Stimulated activated naive CD8-positive, alpha-beta T cell treated with anti-CD3 and anti-CD28 coated beads, Interleukin-15, amount 100 ng/mL, for 72 hours (primary cell): Measurements from ENCODE around the gene BTNL3.
A peak's percentile ranks its signal among the peaks of the same experiment; 100 is the strongest.
"Not testable (repeated sequence)": the region's sequence is repeated elsewhere in the genome, so short reads cannot be mapped to it uniquely, and the experiment has no call there.

Source experiments
- ATAC-seq: fragments of 150-1000 bp; cut with Tn5 transposase; 2 replicates; pipeline ENCODE4 v1.10.0; 2021; ENCODE audit warnings: mild to moderate bottlenecking, moderate library complexity
- DNase-seq, 2 donors: peaks; one replicate each; pipeline ENCODE4 v3.0.0; 2021 to 2022
- H3K27ac Mint-ChIP-seq, 2 donors: one replicate each; pipeline ENCODE4 v1.8.0; 2022; ENCODE audit warnings: mild to moderate bottlenecking in 2 of 2, mixed read lengths in 2 of 2, moderate library complexity in 2 of 2
- H3K27me3 Mint-ChIP-seq: one replicate; pipeline ENCODE4 v1.8.0; 2022; ENCODE audit warnings: mixed read lengths
- H3K4me1 Mint-ChIP-seq: one replicate; pipeline ENCODE4 v1.8.0; 2022; ENCODE audit warnings: mild to moderate bottlenecking, mixed read lengths
- H3K4me3 Mint-ChIP-seq, 2 donors: one replicate each; pipeline ENCODE4 v1.8.0; 2022; ENCODE audit warnings: mild to moderate bottlenecking in 2 of 2, mixed read lengths in 2 of 2, moderate library complexity in 1 of 2
- H3K9me3 Mint-ChIP-seq, 2 donors: one replicate each; pipeline ENCODE4 v1.8.0; 2022; ENCODE audit warnings: mixed read lengths in 2 of 2

Gene BTNL3

DNA sequence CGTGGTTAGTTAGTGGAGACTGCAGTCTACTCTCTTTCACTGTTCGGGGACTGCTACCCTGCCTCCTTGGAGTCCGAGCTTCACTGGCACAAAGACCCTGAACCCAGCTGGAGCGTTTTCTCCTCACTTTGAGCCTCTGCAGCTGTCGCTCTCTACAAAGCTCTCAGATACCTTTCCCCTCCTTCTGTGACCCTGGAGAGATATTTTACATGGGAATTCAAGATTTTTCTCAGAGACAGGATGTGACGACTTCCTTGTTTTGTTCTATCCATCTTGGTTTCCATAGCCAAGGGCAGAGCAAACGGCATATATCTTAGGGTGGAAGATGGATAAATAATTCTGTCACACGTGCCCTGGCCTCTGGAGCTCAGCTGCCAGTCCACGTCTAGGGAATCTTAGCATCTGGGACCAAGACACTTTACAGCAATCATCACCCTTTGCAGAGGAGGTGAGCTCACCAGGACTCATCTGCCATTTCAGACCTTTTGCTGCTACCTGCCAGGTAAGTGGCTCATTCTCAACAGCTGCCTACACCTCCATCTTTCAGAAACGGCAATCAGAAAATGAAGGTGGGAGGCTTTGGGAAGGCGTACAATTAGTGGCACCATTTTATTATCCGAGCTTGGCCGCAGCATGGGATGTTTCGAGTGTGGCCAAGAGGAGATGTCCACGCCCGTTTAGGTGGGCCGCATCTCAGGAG, 51.4 kb downstream of the BTNL3 start, which contains the start of gene BTNL9:
BTNL9 (plus strand) TSS at position 336 of the 700 bp plus-strand sequence. CDS start 5,224 bp downstream, outside the sequence.
- Mint-ChIP-seq H3K27me3 (peaks cover 32% of the 10 kb centered on the region), H3K4me3 (no peak within 1 kb of the TSS), H3K27ac (peak within 1 kb of the TSS in 1 of 2 donors; percentile 21), H3K4me1 (no peaks in the 10 kb centered on the region), H3K9me3 (no peaks in the 10 kb centered on the region)
- DNase-seq (no peak), ATAC-seq (no peak)

DNA sequence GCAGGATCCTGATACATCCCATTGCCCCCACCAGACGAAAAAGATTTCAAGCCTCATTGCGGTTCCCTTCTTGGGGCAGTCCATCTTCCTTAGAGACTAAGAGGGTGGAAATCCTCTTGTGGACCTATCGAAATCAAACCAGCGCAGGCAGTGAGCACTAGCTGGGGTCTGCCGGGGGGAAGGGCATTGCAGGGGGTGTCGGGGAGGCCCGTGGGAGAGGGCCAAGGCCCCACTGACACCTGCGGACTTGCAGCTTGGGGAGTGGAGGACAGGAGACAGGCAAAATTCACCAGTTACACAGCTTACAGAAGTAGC, 51.9 kb downstream of the BTNL3 start:
- H3K27me3 Mint-ChIP-seq, result peaks cover 32% of the 10 kb centered on the region
- H3K9me3 Mint-ChIP-seq, result no peaks in the 10 kb centered on the region
- ATAC-seq (no peak), DNase-seq (no peak)
- H3K4me1 Mint-ChIP-seq, result no peaks in the 10 kb centered on the region
- no peak overlapping the region for H3K4me3 Mint-ChIP-seq
- no peak overlapping the region for H3K27ac Mint-ChIP-seq

DNA sequence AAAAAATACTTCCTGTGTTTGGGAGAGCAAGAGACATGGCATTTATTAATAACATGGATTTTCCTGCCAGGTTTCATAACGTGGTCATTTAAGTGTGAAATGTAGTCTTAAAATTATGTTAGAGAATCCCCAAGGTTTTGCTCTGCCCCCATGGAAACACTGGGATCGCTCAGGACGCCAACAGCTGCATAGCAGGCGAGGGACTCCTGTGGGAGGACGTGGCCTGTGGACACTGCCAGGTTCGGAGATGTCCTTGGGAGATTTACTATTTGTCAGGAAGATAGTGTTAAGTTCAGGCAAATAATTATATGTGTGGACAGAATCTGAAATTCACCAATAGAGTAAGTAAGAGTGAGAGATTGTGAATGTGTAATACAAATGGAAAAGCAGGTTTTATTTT, 52.4 kb downstream of the BTNL3 start:
- Mint-ChIP-seq H3K4me1 (no peaks in the 10 kb centered on the region), H3K4me3 (no peak overlapping the region), H3K9me3 (no peaks in the 10 kb centered on the region), H3K27ac (no peak overlapping the region), H3K27me3 (peaks cover 32% of the 10 kb centered on the region)
- ATAC-seq (no peak), DNase-seq (no peak)

DNA sequence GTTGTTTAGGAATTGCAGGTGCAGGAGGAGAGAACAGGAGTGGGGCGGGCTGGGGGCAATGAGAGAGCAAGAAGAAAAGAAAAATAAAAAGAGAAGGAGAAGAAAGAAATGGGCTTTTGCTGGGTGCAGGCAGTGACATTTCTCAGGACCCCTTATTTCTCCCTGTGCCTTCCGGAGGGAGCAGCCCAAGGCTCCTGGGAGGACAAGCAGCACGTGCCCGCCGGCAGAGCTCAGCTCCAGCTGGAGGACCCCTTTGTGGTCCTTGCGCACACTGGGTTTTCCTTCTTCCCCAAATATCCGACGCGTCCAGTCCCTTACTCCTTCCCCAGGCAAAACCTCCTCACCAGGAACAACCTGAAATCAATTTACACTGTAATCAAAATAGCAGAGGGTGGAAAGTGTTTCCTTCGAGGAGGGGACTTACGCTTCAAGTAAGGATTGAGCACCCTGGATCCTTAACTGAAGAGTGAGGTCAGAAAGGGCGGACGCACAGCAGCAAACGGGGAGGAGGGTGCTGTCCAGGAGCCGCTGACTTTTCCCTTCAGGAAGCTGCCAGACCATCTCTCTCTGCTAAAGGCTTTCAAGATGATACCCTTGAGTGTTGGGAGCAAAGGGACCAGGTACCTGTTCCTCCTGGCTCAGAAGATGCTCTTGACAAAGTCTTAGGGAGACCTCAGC, 53.5 kb downstream of the BTNL3 start:
- no peak overlapping the region for H3K4me3 Mint-ChIP-seq
- no peak overlapping the region for H3K27ac Mint-ChIP-seq
- H3K27me3 Mint-ChIP-seq, result peaks cover 32% of the 10 kb centered on the region
- H3K4me1 Mint-ChIP-seq, result no peaks in the 10 kb centered on the region
- no peak for DNase-seq
- H3K9me3 Mint-ChIP-seq, result no peaks in the 10 kb centered on the region
- ATAC-seq, result no peak

DNA sequence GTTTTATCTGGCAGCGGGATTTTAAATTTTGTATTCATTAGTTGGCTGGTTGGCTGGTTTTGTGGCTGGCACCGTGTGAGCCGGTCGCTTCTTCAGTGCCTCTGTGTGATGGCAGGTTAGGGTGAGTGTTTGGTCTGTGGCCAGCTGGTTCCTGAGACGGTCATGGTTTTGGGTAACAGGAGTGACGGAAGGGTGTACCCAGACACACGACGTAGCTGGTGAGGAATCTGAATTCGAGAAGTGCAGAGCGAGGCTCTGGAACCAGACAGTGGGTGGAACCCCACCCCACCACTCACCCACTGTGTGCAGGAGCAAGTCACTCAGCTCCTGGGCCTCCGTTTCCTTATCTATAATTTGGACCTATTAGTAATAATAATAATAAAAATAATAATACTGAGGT, 54.1 kb downstream of the BTNL3 start:
- DNase-seq (no peak), ATAC-seq (no peak)
- H3K27me3 Mint-ChIP-seq, result peaks cover 34% of the 10 kb centered on the region
- no peak overlapping the region for H3K27ac Mint-ChIP-seq
- H3K4me3 Mint-ChIP-seq, result no peak overlapping the region
- no peaks in the 10 kb centered on the region for H3K9me3 Mint-ChIP-seq
- H3K4me1 Mint-ChIP-seq, result no peaks in the 10 kb centered on the region

DNA sequence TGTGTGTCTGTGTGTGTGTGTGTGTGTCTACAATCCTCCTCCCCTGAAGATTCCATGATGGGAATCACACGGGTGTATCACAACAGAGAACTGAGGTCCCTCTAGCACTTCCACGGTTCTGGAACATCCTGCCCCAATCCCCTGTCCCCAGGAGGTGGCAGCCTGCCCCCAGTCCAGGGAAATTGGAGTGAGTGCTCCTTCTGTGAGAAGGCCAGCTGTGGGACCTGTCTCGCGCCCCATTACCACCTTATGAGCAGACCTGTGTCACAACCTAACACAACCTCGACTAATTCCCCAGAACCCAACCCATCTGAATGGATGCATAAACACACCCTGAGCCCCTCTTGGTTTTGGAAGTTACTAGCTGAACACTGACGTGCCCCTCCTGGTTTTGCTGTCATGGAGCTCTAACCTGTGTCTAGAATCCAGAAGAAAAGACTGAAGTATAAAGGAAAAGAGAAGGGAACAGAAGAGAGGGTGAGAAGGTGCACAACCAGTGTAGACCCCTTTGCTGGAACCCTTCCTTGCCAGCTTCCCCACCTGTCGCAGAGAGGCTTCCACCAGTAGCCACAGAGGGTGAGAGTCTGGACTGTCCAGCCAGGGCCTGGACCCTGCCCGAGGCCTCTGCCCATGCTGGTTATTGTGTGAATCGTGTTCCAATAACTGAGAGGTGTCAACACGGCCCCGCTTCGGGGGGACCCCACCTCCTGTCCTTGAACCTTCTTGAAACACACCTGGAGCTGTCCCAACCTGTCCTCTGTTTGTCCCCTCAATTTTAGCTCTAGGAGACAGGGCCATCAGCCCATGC, 54.8 kb downstream of the BTNL3 start:
- H3K27ac Mint-ChIP-seq, result no peak overlapping the region
- H3K4me1 Mint-ChIP-seq, result no peaks in the 10 kb centered on the region
- H3K4me3 Mint-ChIP-seq, result no peak overlapping the region
- no peaks in the 10 kb centered on the region for H3K9me3 Mint-ChIP-seq
- ATAC-seq, result peak; percentile 33
- no peak for DNase-seq
- peaks cover 37% of the 10 kb centered on the region for H3K27me3 Mint-ChIP-seq

DNA sequence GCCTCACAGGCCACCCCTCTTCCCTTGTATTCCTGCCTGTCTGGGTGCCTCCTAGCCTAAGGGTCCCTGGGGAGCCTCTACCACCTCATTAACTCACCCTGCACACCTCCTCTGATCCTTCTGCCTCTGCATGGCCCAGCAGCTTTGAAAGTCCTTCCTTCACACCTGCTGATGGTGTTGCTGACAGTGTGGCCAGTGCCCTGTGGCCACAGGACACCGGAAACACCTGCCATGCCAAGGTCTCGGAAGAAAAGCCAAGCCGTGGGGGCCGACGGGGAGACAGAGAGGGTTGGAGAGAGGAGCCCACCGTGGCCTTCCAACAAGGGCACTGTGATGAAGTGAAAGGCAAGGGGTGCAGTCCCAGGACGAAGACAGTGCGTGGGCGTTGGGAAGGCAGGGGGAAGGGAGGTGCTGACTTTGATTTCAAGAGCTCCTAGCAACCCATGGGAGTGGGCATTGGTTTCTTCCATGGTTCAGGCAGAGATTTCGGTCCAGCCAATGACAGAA, 55.5 kb downstream of the BTNL3 start:
- Mint-ChIP-seq H3K9me3 (no peaks in the 10 kb centered on the region), H3K27ac (no peak overlapping the region), H3K4me3 (no peak overlapping the region), H3K4me1 (no peaks in the 10 kb centered on the region), H3K27me3 (peaks cover 36% of the 10 kb centered on the region)
- ATAC-seq (no peak), DNase-seq (no peak)

DNA sequence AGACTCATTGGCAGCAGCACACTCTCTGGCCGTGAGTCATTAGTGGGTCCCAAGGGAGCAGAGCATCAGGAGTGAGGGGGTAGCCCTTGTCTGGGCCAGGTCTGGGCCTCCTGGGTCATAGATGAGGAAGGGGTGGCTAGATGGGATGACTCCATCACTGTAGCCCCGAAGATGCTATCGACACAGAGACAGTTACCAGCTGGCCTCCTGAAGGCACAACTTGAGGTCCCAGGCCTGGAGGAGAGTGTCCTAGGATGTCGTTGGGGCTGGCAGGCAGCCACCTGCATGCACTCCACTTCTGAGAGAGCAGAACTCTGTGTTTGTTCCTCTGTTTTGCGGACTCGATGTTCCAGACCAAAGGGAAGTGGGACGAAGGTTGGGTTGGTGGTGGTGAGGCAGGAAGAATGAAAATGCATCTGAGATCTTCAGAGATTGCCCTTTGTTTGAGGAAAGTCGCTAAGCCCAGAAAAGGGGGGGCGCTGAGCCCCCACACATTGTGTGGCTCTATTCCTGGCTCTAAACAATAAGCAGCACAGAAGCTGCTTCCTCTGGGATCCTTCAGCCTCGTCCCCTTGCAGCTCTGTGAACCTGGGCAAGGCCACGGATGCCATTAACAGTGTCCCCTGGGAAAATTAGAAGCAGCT, 56.1 kb downstream of the BTNL3 start:
- Mint-ChIP-seq H3K9me3 (no peaks in the 10 kb centered on the region), H3K4me1 (no peaks in the 10 kb centered on the region), H3K27ac (no peak overlapping the region), H3K27me3 (peaks cover 37% of the 10 kb centered on the region), H3K4me3 (no peak overlapping the region)
- ATAC-seq, result no peak
- DNase-seq, result no peak

DNA sequence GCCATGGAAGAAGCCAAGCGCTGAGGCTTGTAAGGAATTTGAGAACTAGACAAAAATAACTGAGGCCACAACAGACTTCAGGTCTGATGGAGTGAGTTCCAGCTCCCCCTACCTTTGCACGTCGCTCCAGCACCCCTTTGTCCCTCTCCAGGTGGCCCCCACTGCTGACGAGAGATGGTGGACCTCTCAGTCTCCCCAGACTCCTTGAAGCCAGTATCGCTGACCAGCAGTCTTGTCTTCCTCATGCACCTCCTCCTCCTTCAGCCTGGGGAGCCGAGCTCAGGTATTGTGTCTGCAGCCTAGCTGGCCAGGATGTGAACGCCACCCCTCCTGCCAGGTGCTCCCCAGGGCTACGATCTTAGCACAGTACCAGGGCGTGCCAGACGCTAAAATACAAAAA, 56.7 kb downstream of the BTNL3 start:
- no peak for ATAC-seq

DNA sequence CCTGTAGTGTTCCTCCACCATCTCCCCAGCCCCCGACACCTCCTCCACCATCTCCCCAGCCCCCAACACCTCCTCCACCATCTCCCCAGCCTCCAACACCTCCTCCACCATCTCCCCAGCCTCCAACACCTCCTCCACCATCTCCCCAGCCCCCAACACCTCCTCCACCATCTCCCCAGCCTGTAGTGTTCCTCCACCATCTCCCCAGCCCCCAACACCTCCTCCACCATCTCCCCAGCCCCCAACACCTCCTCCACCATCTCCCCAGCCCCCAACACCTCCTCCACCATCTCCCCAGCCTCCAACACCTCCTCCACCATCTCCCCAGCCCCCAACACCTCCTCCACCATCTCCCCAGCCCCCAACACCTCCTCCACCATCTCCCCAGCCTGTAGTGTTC, 57.2 kb downstream of the BTNL3 start:
- H3K27ac Mint-ChIP-seq, result not testable (repeated sequence)

More for the DNA sequence above, 56.7 kb downstream of the BTNL3 start:
- Mint-ChIP-seq H3K27ac (no peak overlapping the region), H3K9me3 (no peaks in the 10 kb centered on the region), H3K4me1 (no peaks in the 10 kb centered on the region), H3K27me3 (peaks cover 37% of the 10 kb centered on the region), H3K4me3 (no peak overlapping the region)
- no peak for DNase-seq

DNA sequence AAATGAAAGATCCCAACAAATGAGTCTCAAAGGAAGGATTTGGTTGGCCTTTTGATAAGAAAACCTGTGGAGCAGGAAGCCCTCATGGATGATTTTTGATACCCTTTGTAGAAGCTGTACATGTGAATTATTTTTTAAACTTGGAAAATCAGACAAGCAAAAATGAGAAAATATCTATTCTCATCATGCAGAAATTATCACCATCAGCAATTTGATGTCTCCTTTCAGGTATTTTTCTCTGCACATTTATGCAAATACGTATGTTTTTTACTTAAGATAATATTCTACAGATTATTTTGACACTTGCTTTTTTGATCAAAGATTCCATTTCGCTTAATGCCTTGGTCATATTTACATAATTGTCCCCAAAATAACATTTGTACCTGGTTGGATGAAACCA, 58.6 kb downstream of the BTNL3 start:
- Mint-ChIP-seq H3K4me3 (no peak overlapping the region), H3K9me3 (no peaks in the 10 kb centered on the region), H3K27ac (no peak overlapping the region), H3K4me1 (peaks cover 6% of the 10 kb centered on the region), H3K27me3 (peaks cover 44% of the 10 kb centered on the region)
- ATAC-seq, result no peak
- no peak for DNase-seq

More for the DNA sequence above, 57.2 kb downstream of the BTNL3 start:
- H3K4me3 Mint-ChIP-seq, ATAC-seq, DNase-seq, H3K9me3 Mint-ChIP-seq, H3K4me1 Mint-ChIP-seq: not testable (repeated sequence)
- peaks cover 37% of the 10 kb centered on the region for H3K27me3 Mint-ChIP-seq

DNA sequence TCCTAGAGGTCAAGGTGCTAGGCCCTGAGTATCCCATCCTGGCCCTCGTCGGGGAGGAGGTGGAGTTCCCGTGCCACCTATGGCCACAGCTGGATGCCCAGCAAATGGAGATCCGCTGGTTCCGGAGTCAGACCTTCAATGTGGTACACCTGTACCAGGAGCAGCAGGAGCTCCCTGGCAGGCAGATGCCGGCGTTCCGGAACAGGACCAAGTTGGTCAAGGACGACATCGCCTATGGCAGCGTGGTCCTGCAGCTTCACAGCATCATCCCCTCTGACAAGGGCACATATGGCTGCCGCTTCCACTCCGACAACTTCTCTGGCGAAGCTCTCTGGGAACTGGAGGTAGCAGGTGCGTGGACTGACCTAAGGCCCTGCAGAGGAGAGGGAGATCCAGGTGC, 59.3 kb downstream of the BTNL3 start:
- no peak overlapping the region for H3K4me3 Mint-ChIP-seq
- no peak for DNase-seq
- no peak for ATAC-seq
- H3K4me1 Mint-ChIP-seq, result peaks cover 6% of the 10 kb centered on the region
- peaks cover 47% of the 10 kb centered on the region for H3K27me3 Mint-ChIP-seq
- no peaks in the 10 kb centered on the region for H3K9me3 Mint-ChIP-seq
- H3K27ac Mint-ChIP-seq, result no peak overlapping the region

DNA sequence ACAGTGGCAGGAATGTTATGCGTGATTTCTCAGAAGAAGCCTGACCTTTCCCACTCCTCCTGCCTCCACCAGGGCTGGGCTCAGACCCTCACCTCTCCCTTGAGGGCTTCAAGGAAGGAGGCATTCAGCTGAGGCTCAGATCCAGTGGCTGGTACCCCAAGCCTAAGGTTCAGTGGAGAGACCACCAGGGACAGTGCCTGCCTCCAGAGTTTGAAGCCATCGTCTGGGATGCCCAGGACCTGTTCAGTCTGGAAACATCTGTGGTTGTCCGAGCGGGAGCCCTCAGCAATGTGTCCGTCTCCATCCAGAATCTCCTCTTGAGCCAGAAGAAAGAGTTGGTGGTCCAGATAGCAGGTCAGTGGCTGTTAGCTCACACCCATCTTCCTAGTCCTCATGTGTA, 61.4 kb downstream of the BTNL3 start:
- H3K27ac Mint-ChIP-seq, result no peak overlapping the region
- no peak for ATAC-seq
- H3K4me3 Mint-ChIP-seq, result no peak overlapping the region
- peaks cover 21% of the 10 kb centered on the region for H3K4me1 Mint-ChIP-seq
- no peak for DNase-seq
- no peaks in the 10 kb centered on the region for H3K9me3 Mint-ChIP-seq
- H3K27me3 Mint-ChIP-seq, result peaks cover 67% of the 10 kb centered on the region

DNA sequence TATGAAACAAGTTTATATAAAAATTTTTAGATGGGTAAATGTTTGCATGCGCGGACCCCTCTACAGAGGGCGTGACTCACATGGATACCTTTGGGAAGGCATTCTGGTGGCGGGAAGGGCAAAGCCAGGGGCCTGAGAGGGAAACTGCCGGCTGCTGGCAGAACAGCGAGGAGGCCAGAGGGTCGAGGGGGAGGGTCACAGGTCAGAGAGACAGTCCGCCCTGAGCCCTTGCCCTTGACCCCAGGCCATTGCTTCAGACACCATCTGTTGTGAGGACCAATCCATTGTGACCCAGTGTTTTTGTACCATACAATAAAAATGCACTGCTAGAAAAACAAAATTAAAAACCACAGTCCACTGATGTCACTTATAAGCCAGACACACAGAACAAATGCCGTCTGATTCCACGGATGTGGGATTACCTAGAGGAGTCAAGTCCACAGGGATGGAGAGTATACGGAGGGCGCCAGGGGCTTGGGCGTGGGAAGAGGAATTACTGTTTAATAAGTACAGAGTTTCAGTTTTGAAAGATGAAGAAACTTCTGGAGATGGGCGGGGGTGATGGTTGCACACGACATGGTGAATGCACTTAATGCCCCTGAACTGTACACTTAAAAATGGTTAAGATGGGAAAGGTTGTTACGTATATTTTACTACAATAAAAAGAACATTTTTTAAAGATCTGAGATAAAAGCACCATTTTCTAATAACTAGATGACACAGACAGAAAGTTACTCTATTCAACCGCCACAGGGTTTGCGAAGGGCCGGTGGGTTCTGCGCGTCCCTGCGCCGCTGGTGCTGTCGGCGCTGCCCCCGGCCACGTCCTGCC, 63.4 kb downstream of the BTNL3 start:
- Mint-ChIP-seq H3K27me3 (peaks cover 88% of the 10 kb centered on the region), H3K9me3 (no peaks in the 10 kb centered on the region), H3K4me1 (peaks cover 21% of the 10 kb centered on the region), H3K27ac (no peak overlapping the region), H3K4me3 (peak overlapping the region; percentile 75 to 81)
- DNase-seq (no peak), ATAC-seq (peak; percentile 8)
